Body of pancreas (tissue), 4 donors: Measurements from ENCODE around the gene CPEB1.

Experiments
- CTCF ChIP-seq, 7 experiments: fragments of 450-650 bp in 4 of 7; fragments of 200-600 bp in 3 of 7; sonication (generic) in 3 of 7; IDR thresholded peaks; one replicate each; pipeline ENCODE4 v1.5.1; 2016 to 2019; ENCODE audit warnings: antibody characterized with exemption in 7 of 7
- POLR2A ChIP-seq, 3 donors: fragments of 450-650 bp; IDR thresholded peaks; one replicate each; pipeline ENCODE4 v1.6.1; 2016; ENCODE audit warnings: antibody characterized with exemption in 3 of 3, mild to moderate bottlenecking in 2 of 3

GRCh38 chr15:82621970-82622369 lies 25.2 kb downstream of the CPEB1 start:
- no peak for TF ChIP-seq CTCF (IDR thresholded peaks at IDR 0.05)
- TF ChIP-seq POLR2A (IDR thresholded peaks at IDR 0.05): no peak
